ENCODE results near the gene KRTAP12-2.

Gene KRTAP12-2, protein sequence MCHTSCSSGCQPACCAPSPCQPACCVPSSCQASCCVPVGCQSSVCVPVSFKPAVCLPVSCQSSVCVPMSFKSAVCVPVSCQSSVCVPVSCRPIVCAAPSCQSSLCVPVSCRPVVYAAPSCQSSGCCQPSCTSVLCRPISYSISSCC

DNA sequence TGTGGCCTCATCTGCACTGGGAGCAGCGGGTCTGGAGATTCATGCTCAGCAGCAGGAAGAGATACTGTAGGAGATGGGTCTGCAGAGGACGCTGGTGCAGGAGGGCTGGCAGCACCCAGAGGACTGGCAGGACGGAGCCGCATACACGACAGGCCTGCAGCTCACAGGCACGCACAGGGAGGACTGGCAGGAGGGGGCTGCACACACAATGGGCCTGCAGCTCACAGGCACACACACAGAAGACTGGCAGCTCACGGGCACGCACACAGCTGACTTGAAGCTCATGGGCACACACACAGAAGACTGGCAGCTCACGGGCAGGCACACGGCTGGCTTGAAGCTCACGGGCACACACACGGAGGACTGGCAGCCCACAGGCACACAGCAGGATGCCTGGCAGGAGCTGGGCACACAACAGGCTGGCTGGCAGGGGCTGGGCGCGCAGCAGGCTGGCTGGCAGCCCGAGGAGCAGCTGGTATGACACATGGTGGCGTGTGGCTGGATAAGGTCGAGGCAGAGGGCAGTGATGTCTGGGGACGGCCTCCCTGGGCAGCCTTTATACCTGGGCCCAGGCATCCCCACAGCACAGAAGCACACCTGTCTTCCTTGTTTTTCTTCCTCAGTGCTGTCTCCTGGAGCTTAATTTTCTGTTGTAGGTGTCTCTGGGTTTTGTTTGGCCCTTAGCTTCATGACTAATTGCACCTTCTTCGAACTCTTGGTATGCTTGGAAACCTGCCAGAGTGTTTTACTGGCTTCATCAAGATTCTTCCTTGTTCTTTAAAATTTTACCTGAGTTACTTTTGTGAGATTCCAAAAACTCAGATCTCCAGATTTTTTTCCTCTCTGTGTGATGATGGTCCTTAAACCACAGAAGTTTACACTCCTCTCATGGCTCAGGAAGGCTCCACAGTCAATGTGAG, at the start of gene KRTAP12-2:
TSS of gene KRTAP12-2 (minus strand) at position 527 of the 920 bp plus-strand sequence. CDS start at position 486, 41 bp downstream.
- no peak for DNase-seq

DNA sequence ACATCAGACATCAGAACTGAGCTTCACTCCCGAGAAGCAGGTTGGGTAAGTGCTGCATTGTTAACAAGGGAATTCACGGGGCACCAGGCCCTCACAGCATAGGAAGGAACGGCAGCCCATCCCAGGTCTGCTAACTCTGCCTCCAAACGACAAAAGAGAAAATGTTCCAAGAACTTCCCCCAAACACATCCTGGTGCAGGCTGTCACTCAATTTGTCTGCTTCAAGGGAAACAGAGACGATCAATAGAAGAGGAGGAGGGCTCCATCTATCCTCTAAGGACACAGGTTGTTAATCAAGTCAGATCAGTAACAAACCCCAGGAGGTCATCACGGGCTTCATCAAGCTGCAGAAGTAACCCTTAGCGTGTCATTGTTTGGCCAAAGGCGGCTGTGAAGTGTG, 48.2 kb upstream of the KRTAP12-2 start:
- no peak for DNase-seq

DNA sequence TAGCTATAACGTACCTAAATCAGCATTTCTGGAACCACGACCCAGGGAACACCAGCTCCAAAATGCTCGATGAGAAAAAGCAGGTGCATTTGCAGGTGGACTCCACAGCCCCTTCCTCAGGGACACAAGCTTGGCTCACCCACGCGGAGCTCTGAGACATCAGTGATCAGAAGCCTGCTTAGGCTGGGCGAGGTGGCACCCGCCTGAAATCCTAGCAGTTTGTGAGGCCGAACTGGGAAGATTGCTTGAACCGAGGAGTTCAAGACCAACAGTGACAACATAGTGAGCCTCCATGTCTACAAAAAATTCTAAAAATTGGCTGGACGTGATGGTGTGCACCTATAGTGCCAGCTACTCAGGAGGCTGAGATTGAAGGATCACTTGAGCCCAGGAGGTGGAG, 47.1 kb upstream of the KRTAP12-2 start:
- no peak for DNase-seq

DNA sequence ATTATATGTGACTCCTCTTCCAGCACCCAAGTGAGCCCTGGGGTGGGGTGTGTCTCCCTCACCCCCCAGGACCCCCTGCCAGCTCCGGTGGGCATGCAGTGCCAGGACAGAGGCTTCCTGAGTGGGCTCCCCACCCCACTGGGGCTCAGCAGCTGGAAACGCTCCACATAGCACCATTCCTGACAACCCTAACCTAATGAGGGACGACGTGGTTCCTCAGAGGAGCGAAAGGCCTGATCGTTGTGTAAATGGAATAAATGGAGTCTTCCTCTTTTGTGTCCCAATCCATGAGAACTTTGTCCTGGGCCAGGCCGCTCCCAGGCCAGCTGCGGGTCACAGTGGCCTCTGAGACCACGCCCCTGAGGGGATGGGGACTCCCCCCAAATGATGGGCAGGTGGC, 46.4 kb upstream of the KRTAP12-2 start:
- DNase-seq: no peak

DNA sequence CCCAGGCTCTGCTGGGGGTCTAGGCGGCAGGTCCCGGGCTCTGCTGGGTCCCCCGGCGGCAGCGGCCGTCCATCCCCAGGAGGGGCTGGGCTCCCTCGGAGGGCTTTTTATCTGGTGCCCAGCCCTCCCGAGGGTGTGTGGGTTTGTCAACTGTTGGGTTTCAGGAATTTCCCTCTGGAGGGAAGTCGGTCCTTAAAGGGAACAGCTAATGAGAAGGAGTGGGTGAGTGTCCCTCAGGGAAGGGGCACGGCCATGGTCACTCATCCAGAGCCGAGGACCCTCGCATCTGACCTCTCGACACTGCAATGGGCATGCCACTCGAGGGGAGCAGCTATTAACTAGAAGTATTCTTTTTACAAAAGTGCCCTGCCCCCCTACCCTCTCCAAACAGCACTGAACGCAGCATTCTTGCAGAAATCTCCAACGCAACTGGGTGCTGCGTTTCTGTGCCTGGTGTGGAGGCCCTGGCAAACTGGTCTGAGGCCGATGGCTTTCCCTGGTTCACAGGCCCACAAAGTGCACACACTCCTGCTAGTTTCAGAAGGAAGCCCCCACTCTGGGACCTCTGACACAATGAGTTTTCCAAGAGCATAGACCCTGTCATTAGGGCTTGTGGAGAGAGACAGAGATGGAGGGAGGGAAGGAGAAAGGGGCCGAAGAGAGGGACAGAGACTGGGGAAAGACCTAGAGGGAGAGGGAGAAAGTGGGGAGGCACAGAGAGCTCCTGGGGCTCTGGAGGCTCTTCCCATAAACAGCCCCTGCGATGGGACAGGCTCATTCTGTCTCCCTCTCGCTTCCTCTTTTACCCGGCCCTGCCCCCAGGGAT, 45.7 kb upstream of the KRTAP12-2 start:
- no peak for DNase-seq

DNA sequence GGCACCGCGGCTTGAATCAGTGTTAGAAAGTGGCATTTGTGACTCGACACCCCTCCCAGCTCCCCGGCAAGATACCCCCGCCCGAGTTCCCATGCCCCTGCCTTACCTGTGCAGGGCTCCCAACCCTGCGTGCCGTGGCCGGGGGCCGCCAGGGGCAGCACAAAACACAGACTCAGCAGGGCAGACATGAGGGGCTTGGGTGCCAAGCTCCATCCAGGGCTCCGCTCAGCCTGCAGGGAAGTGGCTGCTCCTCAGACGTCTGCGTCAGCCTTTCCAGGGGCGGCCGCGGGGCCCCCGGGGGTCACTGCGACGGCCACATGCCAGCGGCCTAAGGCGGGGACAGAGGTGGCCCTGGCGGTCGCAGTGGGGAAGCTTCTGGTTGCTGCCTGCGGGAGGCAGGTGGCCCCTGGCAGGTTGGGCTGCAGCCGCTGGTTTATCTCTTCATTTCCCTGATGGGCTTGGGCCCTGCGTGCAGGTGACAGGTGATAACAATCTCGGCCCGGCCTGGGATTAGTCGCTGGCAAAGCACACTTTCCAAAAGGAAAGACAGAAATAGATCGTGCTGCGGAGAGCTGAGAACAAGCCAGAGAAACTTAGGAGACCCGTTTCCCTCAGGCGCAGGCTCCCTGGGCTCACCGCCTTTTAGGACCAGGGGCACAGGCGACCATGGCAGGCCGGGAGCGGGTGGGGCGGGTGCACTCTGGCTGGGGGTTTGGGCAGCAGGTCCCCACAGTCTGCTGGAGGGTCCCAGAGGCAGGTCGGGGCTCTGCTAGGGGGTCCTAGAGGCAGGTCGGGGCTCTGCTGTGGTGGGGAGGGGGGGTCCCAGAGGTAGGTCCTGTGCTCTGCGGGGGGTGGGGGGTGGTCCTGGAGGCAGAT, 44.8 kb upstream of the KRTAP12-2 start, which contains the start of gene TSPEAR:
TSS of gene TSPEAR (minus strand) at position 246 of the 876 bp plus-strand sequence. CDS start at position 188, 58 bp downstream.
- no peak for DNase-seq

DNA sequence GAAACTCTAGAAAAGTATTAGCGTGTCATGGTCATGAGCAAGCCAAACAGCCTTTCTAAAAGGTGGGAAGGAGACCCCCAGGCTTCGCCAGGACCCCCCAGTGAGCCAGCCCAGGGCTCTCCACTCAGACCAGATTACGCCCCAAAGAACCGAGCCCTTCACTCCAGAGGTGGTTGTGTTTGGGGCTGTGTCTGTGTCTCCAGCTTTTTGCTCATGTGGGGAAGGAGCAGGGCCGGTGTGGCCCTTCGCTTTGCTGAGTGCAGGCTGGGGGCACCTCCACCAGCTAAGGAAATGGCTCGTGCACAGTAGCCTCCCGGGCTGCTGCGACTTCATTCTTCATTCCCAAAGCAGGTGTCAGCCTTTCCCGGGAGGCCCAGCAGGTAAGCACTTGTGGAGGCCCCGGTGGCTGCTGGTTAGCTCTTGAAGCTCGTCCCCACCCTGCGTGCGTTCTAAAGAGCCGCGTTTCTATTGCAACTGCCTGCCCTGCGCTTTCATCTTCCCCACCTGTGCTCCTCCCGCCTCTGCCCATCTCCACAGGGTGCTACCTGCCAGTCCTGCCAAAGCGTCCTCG, 44.1 kb upstream of the KRTAP12-2 start:
- no peak for DNase-seq

DNA sequence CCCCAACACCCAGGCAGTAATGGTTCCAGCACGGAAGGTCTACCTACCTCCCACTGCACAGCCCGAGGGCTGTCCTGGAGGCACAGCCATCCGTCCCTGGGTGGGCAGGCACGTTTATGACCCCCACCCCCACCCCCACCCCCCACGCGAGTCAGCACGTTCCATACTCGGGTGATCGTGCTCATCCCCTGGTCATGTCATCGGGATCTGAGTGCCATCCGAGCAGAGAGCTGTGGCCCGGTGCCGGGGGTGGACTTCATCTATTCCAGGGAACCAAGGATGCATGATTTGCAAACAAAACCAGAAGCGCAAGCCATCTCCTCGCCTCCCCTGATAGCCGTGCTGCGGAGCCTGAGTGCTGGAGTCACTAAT, 43.6 kb upstream of the KRTAP12-2 start:
- no peak for DNase-seq

DNA sequence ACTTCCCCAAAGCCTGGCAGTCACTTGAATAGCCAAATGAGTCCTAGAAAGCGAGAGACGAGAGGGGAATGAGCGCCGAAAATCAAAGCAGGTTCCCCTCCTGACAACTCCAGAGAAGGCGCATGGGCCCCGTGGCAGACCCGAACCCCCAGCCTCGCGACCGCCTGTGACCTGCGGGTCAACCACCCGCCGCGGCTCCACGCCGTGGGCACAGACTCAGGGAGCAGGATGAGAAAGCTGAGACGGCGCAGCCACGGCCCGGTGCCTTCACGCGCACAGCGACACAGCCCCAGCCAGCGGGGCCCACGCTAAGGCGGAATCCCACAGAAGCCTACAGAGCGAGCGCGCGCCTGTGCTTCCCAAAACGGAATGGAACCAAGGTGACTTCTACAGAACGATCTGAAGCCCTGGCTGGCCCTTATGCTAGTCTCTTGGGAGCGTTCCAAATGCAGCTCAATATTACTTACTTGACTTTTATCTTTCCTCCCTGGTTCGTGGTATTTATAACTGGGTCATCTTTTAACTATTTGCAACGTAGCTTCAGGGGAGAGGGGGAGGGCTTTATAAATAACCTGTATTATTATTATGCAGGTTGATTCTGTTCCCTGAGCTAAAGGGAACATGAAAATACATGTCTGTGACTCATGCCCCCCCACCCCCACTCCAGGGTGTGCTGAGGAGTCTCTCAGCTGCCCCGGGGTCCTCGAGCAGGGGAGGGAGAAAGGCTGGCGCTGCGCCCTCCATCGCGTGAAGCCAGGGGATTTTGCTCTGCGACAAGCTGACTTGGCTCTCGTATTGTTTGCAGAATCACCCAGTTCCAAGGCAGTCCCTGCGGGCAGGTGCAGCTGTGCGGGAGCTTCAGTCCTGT, 42.9 kb upstream of the KRTAP12-2 start:
- no peak for DNase-seq

DNA sequence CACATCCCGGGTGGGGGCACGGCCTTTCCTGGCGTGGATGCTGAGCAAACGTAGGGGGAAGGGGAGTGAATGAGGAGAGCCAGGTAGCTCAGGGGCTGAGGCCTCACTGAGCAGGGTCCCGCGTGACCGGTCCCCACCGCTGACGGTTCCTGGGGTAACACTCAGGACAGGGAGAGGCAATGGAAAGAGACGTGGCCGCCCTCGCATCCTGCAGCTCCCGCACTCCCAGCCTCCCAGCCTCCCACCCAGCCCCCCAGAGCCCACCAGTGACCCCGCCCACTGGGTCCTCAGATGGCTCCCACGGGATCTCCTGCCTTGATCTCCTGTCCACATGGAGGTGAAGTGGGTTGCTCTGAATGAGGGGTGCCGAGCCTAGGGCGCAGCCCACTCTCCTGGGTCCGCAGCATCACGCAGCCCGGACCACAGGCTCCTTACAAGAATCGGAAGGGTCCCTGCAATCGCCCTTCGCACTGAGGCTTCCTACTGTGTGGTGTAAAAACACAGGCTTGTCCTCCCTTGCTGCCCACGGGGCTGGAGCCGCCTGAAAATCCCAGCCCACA, 42.2 kb upstream of the KRTAP12-2 start:
- no peak for DNase-seq

DNA sequence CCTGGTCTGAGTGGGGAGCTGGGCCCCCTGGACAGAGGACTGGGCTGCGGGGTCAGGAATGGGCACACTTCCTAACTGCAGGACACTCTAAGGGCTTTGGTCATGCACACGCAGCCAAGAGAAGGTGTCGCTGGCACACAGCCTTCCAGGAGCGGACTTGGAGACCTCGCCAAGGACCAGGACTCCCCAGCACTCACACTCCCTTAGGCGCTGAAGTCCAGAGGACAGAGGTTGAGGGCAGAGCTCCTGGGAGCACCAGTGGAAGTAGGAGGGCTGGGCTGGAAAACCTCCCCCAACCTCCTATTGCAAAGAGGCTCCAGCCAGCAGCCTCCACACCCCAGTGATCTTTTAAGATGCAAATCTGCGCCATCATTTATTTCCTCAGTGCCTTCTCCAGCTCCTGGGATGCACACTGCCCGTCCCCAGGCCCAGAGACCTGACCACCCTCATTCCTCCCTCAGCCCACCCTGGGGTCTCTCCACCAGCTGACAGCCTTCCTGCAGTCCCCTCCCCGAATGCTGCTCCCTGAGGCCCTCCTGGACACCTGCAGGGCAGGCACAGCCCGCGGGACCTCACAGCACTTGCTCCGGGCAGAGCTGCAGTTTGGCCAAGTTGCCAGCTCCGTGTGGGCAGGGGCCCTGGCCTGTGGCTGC, 41.6 kb upstream of the KRTAP12-2 start:
- DNase-seq: no peak

DNA sequence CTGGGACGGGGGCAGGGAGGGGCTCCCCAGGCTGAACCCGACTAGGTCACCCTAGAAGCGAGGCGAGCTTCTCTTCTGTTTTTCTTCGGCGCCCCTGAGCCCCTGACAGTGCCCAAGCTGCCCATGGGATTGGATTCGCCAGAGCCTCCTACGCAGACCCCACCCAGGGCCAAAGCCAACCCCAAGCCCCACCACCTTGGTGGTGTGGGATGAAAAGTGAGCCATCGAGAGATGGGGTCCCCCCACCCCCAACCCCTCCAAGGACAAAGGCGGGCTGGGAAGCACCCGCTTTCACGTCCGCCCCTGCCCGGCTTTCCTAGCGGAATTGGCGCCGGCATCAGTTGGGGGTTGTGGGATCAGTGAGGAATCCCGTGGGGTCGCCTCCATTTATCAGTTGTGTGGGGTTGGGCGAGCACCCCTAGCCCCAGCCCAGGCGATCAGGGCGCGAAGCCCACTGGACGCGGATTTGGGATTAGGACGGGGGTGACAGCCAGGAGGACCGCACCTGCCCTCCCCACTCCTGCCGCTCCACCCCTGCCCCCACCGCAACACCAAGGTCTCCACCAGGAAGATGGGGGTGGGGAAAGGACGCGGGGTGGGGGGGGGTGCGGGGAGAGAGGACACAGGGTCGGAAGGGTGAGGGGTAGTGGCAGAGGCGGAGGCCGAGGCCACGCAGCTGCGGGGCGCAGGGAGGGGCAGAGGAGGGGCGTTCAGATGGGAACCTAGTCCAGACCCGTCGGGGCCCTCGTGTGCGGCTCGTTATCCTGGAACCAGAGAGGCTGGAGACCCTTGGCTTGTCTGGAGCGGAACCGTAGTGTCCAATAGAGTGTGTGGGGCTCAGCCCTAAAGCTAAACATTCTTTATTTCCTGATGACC, 40.2 kb upstream of the KRTAP12-2 start:
- DNase-seq: no peak

DNA sequence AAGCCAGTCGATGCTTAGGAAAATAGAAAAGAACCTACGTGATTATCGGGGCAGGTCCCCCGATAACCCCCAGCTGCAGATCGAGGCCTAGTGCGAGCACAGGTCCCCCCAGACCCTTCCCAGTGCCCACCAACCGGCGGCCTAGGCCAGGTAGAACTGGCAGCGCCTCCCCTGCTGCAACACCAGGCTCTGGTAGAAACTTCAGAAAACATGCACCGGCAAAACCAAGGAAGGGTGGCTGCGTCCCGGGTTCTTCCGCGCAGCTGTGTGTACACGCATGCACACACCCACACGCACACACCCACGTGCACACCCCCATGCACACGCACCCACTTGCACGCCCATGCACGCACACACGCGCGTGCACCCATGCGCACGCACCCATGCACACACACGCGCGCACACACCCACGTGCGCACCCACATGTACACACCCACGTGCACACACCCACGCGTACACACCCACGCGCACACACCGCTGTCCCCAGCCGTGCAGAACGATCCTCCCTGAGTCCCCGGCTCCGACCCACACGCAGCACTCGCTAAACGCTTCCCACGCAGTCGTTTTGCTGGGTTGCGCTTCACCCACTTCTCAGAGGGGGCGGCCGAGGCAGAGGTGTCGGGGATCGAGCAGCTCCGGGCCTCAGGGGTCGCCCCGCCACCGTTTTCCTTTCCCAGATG, 39.4 kb upstream of the KRTAP12-2 start:
- no peak for DNase-seq

DNA sequence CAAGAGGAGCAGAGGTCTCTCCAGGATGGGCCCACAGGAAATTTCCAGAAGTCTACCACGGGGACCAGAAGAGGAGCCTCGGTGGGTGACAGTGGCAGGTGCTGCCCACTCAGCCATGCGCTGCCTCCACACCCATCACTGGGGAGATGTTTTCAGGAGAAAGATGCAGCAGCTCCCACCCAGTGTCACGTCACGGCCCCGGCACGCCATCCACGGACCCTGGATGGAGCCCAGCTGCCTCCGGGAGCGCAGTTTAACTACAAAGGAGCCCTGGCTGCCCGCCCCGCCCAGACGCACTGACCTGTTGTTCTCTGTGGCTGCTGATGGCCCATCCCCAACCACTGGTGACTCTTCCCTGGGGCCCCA, 37.9 kb upstream of the KRTAP12-2 start:
- DNase-seq: no peak

DNA sequence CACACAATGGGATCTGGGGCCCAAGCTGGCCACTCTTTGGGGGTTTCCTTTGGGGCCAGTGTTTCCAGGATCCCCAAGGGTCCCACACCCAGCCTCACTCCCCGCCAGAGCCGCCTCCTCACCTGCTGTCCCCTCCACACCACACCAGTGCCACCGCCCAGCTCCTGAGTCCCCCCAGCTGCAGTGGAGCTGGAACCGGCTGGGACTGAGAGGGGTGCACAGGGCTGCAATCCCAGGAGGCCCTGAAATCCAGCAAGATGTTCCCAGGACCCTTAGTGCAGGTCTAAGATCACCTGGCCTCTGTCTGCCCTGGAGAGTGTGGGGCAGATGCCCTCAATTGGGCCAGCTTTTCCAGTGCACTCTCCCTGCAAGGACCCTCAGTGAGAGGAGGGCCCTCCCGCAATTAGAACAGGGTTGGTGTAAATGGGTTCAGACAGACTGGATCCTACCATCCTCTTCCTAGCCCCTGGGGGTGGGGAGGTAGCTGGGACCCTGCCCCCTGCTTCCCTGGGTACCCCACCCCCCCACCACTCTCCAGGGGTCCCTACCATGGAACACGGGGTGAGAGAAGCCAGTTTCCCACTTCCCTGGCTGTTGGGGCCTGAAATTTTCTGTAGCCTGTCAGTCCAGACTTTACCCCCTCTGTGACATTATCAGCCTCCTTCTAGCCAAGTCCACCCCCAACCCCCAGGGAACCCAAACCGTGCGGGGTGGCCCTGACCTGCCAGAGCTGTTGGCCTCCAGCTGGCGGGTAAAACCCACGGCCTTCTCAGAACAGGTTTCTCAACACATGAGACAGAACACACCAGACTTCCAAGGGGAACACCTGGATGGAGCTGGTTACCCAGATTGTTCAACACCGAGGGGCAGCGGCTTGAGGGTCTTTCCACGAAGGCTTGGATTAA, 37.3 kb upstream of the KRTAP12-2 start:
- no peak for DNase-seq

DNA sequence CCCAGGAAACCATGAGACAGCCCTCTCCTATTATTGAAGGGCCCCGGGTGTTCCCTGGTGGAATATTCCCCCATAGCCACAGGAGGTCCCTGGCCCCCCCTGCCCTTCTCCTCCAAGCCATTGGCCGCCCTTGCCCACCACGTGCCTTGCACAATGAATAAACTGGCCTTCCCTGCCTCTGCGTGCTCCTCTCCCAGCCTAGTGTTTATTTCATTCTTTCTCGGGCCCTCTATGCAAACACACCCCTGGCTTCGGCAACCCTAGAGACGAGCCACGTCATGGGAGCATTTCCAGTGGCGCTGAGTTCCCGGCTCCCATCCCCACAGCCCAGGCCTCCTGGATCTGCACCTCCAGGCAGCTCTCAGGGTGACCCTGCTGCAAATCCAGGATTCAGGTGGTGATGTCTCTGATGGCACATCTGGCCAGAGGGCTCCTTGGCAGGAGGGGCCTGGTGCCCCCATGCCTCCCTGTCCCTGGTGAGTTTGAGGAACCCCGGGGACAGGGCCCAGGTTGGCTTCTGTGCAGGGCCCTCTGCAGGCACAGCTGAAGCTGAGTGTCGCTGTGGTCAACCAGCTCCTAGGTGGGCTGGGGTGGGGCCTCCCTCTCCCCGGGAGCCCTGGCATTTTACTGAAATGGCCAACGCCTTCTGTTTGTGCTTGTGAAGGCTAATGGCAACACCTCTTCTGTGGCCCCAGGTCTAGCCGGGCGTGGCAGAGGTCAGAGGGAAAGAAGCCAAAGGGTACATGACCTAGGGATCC, 36.4 kb upstream of the KRTAP12-2 start:
- no peak for DNase-seq
